Right atrium auricular region (tissue), 2 donors: ENCODE measurements around the gene GPHA2. TPM values are rescaled to one million over a fixed set of nuclear protein-coding genes. Genes with fewer than 3 reads are reported as not detected.

Experiments
- DNase-seq: peaks from one replicate; pipeline ENCODE4 v3.0.0-alpha.2; 2019; ENCODE audit warnings: low spot score
- H3K27ac ChIP-seq, 2 donors: fragments of 200-600 bp; sonication (generic); 1 replicate in 1 of 2; 2 replicates in 1 of 2; pipeline ENCODE4 v1.5.1; 2016 to 2019
- H3K27me3 ChIP-seq, 2 donors: fragments of 200-600 bp; sonication (generic); one replicate each; pipeline versions ENCODE4 v1.5.1 to v1.6.0; 2017 to 2019
- H3K36me3 ChIP-seq: fragments of 200-600 bp; sonication (generic); one replicate; pipeline ENCODE4 v1.5.1; 2016
- H3K4me1 ChIP-seq, 2 donors: fragments of 200-600 bp; sonication (generic); one replicate each; pipeline versions ENCODE4 v1.5.1 to v1.6.0; 2017 to 2019
- H3K4me3 ChIP-seq, 2 donors: fragments of 200-600 bp; sonication (generic); 1 replicate in 1 of 2; 2 replicates in 1 of 2; pipeline ENCODE4 v1.5.1; 2017 to 2019; ENCODE audit warnings: mild to moderate bottlenecking in 1 of 2, moderate library complexity in 1 of 2
- H3K9me3 ChIP-seq, 2 donors: fragments of 200-600 bp; sonication (generic); one replicate each; pipeline ENCODE4 v1.5.1; 2019
- total RNA-seq, 2 donors: library from RNA; depleted of rRNA; stranded (reverse); fragments of >200 nt; gene quantifications; one replicate each; pipeline ENCODE4 v1.1.0, GENCODE V29; 2016
- TF ChIP-seq, protein P1 (sequence below), 2 donors: fragments of 200-600 bp; sonication (generic); IDR thresholded peaks; one replicate each; pipeline ENCODE4 v1.5.1; 2019; ENCODE audit warnings: antibody characterized with exemption in 2 of 2

The GPHA2 gene
- total RNA-seq, 2 donors from 2014 or later: not detected

DNA sequence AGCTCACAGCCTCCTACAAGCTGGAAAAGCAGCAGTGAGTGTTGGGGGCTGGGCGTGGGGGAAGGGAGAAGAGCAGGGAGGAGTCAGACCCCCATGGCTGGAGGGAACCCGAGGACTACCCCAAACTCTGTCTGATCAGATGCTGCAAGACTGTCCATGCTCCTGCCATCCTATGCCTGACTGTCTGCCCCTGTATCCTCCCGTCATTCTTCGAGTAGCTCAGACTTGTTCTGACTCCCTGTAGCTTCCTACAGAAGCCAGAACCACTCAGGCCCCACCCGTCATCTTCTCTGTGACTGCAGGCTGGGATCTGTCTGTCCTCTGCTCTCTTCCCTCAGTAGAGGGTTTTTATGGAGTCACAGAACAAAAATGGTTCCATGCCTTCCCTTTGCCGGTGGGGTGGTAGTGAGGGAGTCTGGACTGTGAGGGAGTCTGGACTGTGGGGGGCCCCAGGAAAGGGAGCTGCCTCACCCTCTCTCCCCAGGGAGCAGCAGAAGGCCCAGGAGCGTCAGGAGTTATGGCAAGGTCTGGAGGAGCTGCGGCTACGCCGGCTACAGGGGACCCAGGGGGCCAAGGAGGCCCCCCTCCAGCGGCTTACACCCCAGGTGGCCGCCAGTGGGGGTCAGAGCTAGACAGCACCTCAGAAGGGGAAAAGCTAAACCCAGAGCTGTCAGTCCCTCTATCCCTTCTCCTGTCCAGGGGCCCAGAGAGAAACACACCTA lies 2.3 kb downstream of the GPHA2 start:
- Histone ChIP-seq H3K4me1 (no peaks in the 10 kb centered on the region), H3K36me3 (peaks cover 61% of the 10 kb centered on the region), H3K27me3 (no peaks in the 10 kb centered on the region), H3K9me3 (no peaks in the 10 kb centered on the region), H3K4me3 (no peak overlapping the region), H3K27ac (no peak overlapping the region)
- DNase-seq: no peak
- TF ChIP-seq, protein P1, sequence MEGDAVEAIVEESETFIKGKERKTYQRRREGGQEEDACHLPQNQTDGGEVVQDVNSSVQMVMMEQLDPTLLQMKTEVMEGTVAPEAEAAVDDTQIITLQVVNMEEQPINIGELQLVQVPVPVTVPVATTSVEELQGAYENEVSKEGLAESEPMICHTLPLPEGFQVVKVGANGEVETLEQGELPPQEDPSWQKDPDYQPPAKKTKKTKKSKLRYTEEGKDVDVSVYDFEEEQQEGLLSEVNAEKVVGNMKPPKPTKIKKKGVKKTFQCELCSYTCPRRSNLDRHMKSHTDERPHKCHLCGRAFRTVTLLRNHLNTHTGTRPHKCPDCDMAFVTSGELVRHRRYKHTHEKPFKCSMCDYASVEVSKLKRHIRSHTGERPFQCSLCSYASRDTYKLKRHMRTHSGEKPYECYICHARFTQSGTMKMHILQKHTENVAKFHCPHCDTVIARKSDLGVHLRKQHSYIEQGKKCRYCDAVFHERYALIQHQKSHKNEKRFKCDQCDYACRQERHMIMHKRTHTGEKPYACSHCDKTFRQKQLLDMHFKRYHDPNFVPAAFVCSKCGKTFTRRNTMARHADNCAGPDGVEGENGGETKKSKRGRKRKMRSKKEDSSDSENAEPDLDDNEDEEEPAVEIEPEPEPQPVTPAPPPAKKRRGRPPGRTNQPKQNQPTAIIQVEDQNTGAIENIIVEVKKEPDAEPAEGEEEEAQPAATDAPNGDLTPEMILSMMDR (IDR thresholded peaks at IDR 0.05): no peak

- Histone ChIP-seq H3K27me3 (no peaks in the 10 kb centered on the region), H3K4me1 (no peaks in the 10 kb centered on the region), H3K9me3 (no peaks in the 10 kb centered on the region), H3K27ac (no peak overlapping the region), H3K4me3 (no peak overlapping the region), H3K36me3 (peaks cover 69% of the 10 kb centered on the region)
- TF ChIP-seq, protein P1 (IDR thresholded peaks at IDR 0.05): no peak
- DNase-seq: no peak
These were observed 3.4 kb downstream of the GPHA2 start for GRCh38 chr11:64932324-64932723.

GRCh38 chr11:64931290-64931689 lies 4.4 kb downstream of the GPHA2 start:
- no peaks in the 10 kb centered on the region for H3K27me3 ChIP-seq
- H3K4me3 ChIP-seq: no peak overlapping the region
- H3K9me3 ChIP-seq: no peaks in the 10 kb centered on the region
- peaks cover 75% of the 10 kb centered on the region for H3K36me3 ChIP-seq
- TF ChIP-seq, protein P1 (IDR thresholded peaks at IDR 0.05): no peak
- no peak for DNase-seq
- peaks cover 0 to 5% of the 10 kb centered on the region in 2 donors for H3K4me1 ChIP-seq
- H3K27ac ChIP-seq: no peak overlapping the region

GRCh38 chr11:64930340-64930739 lies 5.4 kb downstream of the GPHA2 start:
- TF ChIP-seq, protein P1 (IDR thresholded peaks at IDR 0.05): no peak
- Histone ChIP-seq H3K27me3 (no peaks in the 10 kb centered on the region), H3K4me1 (peaks cover 0 to 14% of the 10 kb centered on the region in 2 donors), H3K4me3 (no peak overlapping the region), H3K36me3 (peaks cover 75% of the 10 kb centered on the region), H3K27ac (no peak overlapping the region), H3K9me3 (no peaks in the 10 kb centered on the region)
- DNase-seq: no peak

- TF ChIP-seq, protein P1 (IDR thresholded peaks at IDR 0.05): no peak
- Histone ChIP-seq H3K27me3 (no peaks in the 10 kb centered on the region), H3K9me3 (no peaks in the 10 kb centered on the region), H3K4me1 (peaks cover 0 to 18% of the 10 kb centered on the region in 2 donors), H3K4me3 (no peak overlapping the region), H3K27ac (no peak overlapping the region), H3K36me3 (peaks cover 75% of the 10 kb centered on the region)
- DNase-seq: no peak
These were observed 6.1 kb downstream of the GPHA2 start for GRCh38 chr11:64929625-64930024.

DNA sequence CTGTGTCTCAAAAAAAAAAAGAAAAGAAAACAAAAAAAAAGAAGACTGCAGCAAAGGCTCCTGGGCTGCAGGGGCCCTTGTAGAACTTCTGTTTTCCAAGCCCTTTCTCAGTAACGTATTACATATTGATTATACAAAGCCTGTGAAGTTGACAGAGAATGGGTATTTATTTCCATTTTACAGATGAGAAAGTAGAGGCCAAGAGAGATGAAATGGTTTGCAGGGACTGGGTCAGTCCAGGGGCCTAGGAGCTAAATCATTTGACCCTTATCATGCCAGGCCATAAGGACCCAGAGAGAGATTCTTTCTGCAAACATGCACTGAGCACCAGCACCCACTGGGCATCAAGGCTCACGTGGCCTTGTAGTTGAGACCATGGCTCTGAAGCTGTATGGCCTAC lies 6.7 kb downstream of the GPHA2 start:
- no peak for DNase-seq
- Histone ChIP-seq H3K9me3 (no peaks in the 10 kb centered on the region), H3K4me1 (peaks cover 0 to 18% of the 10 kb centered on the region in 2 donors), H3K36me3 (peaks cover 70% of the 10 kb centered on the region), H3K4me3 (no peak overlapping the region), H3K27me3 (no peaks in the 10 kb centered on the region), H3K27ac (no peak overlapping the region)
- TF ChIP-seq, protein P1 (IDR thresholded peaks at IDR 0.05): no peak
